WERI-Rb-1 (cell line): ENCODE data around the gene KCP.

Experiments used
- DNase-seq: peaks from one replicate; pipeline ENCODE4 v3.0.0-alpha.2; 2020
- H3K27ac ChIP-seq: fragments of 250-450 bp; sonication (Bioruptor Pico); 2 replicates; pipeline ENCODE4 v1.5.1; 2020; ENCODE audit warnings: mild to moderate bottlenecking, moderate library complexity
- H3K27me3 ChIP-seq: fragments of 250-450 bp; sonication (Bioruptor Pico); 2 replicates; pipeline ENCODE4 v1.5.1; 2021; ENCODE audit warnings: mild to moderate bottlenecking, low read depth, moderate library complexity; ENCODE audit not compliant: insufficient read depth, severe bottlenecking
- H3K36me3 ChIP-seq: fragments of 250-450 bp; sonication (Bioruptor Pico); 2 replicates; pipeline ENCODE4 v1.5.1; 2020; ENCODE audit warnings: mild to moderate bottlenecking, moderate library complexity
- H3K4me3 ChIP-seq: 2 replicates; pipeline ENCODE4 v1.5.1; 2011; ENCODE audit warnings: low read depth, mild to moderate bottlenecking, control low read depth, low read length
- H3K9me3 ChIP-seq: fragments of 250-450 bp; sonication (Bioruptor Pico); 2 replicates; pipeline ENCODE4 v1.5.1; 2021; ENCODE audit warnings: mild to moderate bottlenecking, moderate library complexity; ENCODE audit not compliant: severe bottlenecking
- TF ChIP-seq, protein P1 (sequence below): IDR thresholded peaks from 2 replicates; pipeline ENCODE4 v1.5.1; 2011; ENCODE audit warnings: low read depth, mild to moderate bottlenecking, control low read depth, inconsistent platforms, low read length

Gene KCP

DNA sequence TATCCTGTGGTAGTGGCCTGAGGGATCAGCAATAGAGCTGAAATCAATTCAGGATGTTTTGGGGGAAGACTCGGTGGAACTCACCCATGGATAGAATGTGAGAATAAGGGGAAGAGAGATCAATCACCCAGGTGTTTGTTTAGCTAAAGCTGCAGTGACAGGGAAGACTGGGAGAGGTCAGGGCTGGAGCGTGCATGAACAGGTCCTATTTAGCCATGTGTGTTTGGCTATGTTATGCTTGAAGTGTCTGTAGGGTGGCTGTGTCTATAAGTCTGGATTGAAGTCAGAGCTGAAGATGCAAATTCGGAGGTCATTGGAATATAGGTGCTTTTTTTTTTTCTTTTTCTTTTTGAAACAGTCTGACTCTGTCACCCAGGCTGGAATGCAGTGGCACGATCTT, 43.3 kb downstream of the KCP start:
- no peak overlapping the region; the same call in 1 of the 2 replicates for H3K27ac ChIP-seq
- H3K27me3 ChIP-seq: no peaks in the 10 kb centered on the region
- no peak overlapping the region for H3K4me3 ChIP-seq
- TF ChIP-seq, protein P1, sequence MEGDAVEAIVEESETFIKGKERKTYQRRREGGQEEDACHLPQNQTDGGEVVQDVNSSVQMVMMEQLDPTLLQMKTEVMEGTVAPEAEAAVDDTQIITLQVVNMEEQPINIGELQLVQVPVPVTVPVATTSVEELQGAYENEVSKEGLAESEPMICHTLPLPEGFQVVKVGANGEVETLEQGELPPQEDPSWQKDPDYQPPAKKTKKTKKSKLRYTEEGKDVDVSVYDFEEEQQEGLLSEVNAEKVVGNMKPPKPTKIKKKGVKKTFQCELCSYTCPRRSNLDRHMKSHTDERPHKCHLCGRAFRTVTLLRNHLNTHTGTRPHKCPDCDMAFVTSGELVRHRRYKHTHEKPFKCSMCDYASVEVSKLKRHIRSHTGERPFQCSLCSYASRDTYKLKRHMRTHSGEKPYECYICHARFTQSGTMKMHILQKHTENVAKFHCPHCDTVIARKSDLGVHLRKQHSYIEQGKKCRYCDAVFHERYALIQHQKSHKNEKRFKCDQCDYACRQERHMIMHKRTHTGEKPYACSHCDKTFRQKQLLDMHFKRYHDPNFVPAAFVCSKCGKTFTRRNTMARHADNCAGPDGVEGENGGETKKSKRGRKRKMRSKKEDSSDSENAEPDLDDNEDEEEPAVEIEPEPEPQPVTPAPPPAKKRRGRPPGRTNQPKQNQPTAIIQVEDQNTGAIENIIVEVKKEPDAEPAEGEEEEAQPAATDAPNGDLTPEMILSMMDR: no peak
- peaks cover 17% of the 10 kb centered on the region for H3K36me3 ChIP-seq
- no peaks in the 10 kb centered on the region for H3K9me3 ChIP-seq
- DNase-seq: no peak

DNA sequence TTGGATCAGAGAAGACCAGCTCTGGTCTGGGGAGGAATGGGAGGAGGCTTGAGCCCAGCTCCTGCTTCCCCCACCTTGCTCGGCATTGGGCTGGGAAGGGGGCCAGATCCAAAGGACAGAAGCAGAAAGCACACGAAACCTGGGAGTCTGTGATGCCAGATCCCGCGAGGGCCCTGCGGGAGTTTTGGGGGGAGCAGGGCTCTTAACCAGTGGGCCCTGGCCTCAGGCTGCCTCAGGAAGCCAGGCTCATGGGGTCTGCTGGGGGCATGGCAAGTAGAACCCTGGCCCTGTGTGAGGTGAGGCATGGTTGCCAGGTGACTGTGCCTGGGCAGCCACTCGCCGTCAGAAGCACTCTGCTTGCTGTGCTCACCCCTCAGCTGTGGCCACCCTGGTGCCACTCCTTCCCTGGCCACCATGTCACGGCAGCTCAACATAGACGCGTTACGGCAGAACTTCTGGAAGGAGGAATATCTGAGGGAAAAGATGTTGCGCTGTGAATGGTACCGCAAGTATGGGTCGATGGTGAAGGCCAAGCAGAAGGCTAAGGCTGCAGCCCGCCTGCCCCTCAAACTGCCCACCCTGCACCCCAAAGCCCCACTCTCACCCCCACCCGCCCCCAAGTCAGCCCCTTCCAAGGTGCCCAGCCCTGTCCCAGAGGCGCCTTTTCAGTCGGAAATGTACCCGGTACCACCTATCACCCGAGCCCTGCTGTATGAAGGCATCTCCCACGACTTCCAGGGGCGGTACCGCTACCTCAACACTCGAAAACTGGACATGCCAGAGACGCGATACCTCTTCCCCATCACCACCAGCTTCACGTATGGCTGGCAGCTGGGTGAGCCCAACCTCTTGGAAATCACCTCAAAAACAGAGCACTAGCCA, 44.3 kb downstream of the KCP start:
- peaks cover 17% of the 10 kb centered on the region for H3K36me3 ChIP-seq
- no peaks in the 10 kb centered on the region for H3K9me3 ChIP-seq
- TF ChIP-seq, protein P1: no peak
- no peak overlapping the region for H3K4me3 ChIP-seq
- no peak for DNase-seq
- H3K27ac ChIP-seq: no peak overlapping the region
- no peaks in the 10 kb centered on the region for H3K27me3 ChIP-seq

DNA sequence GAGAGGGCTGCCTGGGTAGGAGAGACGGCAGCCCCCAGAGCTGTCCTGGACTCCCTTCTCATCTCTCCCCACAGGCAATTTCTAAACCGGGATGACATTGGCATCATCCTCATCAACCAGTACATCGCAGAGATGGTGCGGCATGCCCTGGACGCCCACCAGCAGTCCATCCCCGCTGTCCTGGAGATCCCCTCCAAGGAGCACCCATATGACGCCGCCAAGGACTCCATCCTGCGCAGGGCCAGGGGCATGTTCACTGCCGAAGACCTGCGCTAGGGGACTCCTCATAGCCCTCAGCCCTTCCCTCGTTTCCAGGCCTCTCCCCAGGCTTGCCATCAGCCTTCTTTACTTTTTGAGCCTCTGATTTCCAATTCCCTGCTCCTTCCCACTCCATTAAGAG, 45.2 kb downstream of the KCP start:
- Histone ChIP-seq H3K4me3 (no peak overlapping the region), H3K27me3 (no peaks in the 10 kb centered on the region), H3K9me3 (no peaks in the 10 kb centered on the region), H3K36me3 (peaks cover 17% of the 10 kb centered on the region), H3K27ac (no peak overlapping the region)
- TF ChIP-seq, protein P1: no peak
- DNase-seq: no peak

DNA sequence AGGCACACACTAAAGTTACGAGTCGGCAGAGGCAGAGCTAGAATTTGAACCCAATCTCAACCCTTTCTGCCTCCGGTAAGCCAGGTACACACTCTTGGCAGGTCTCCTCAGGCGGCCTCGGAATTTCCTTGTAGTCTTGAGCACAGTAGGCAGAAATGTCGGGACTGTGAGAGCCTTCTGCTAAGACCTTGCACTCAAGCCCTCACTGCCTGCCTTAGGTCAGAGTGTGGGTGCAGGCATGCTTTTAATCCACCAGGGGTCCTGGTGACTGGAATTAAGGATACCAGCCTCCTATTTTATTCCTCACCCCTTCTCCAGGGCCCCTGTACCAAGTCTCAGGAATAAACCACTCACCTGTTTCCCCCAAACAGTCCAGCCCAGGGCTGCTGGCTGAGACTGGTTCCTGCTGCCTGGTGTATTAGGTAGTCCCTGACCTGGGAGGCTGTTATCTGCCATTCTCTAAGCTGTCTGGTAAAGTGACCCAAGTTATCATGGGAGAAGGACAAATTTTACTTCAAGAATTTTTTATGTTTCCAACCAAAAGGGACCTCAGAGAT, 47.0 kb downstream of the KCP start:
- Histone ChIP-seq H3K36me3 (peaks cover 17% of the 10 kb centered on the region), H3K27me3 (no peaks in the 10 kb centered on the region), H3K9me3 (no peaks in the 10 kb centered on the region), H3K4me3 (peak overlapping the region; percentile 78), H3K27ac (peak overlapping the region; percentile 81)
- DNase-seq: peak; percentile 68
- TF ChIP-seq, protein P1: peak; percentile 54

DNA sequence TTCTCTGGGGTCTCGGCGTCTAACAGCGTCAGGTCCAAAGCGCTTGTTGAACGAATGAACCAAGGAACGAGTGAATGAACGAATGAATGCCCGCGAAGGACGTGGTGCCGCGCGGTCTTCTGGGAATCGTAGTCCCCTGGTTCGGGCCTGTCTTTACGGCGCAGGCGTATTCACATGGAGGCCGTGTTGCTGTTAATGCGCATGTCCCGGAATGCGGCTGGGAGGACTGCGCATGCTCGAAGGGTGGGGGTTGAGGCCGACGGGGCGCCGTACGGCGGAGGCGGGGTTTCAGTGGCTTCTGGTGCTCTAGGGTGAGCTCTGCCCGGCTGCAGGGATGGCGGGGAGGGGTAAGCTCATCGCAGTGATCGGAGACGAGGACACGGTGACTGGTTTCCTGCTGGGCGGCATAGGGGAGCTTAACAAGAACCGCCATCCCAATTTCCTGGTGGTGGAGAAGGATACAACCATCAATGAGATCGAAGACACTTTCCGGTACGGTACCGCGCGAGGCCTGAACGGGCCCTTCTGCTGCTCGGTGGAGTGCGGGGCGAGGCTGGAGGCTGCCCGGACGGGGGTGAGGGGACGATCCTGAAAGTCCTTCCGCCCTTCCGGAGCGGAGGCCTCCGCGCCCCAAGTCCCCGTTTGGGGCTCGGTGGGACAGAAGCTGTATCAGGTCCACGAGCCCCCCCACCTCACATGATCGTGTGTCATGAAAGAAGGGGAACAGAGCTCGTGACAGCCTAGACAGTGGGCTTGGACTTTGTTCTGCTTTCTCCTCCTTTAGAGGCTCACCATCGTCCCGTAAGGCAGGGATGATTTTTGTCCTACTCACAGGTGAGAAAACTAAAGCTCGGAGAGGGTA, 47.7 kb downstream of the KCP start, which contains the start of gene ATP6V1F:
ATP6V1F (plus strand) TSS at position 286 of the 862 bp plus-strand sequence; CDS start at position 335, 49 bp downstream.
- DNase-seq: peak; percentile 99
- TF ChIP-seq, protein P1: no peak
- Histone ChIP-seq H3K27me3 (no peaks in the 10 kb centered on the region), H3K9me3 (no peaks in the 10 kb centered on the region), H3K27ac (peak within 1 kb of the TSS; percentile 81), H3K36me3 (peaks cover 17% of the 10 kb centered on the region), H3K4me3 (peak within 1 kb of the TSS; percentile 78)
